Measurements from ENCODE around the gene SLC12A3. TPM values are rescaled to one million over a fixed set of nuclear protein-coding genes. Genes with fewer than 3 reads are reported as not detected.

The SLC12A3 gene
- total and polyA plus RNA-seq, 2 of the 8 experiments (the other 6 are each of a cell fraction or from before 2014, with no cell fraction given): not detected

MicroRNAs encoded within 50 kb of the gene (microRNA counts, 767-probe panel; counts per million panel counts)
- 879 counts per million, percentile 95 among the panel's probes with 10 or more counts for microRNA hsa-miR-138-5p

Small RNAs within 50 kb of the gene (microRNA-seq; reads per million reads assigned to microRNA genes)
- gene MIR138-2 (ENCODE audit: borderline microRNAs expressed in 2 of 2, borderline number of aligned reads in 2 of 2, borderline replicate concordance in 1 of 2) (10.8 to 16.9 reads per million in 2 experiments), gene MIR6863 (ENCODE audit: borderline microRNAs expressed in 2 of 2, borderline number of aligned reads in 2 of 2, borderline replicate concordance in 1 of 2) (0 reads per million in 2 experiments)

Small RNAs within 50 kb of the gene (small RNA-seq; reads per million reads assigned to genes)
- gene MIR138-2 (ENCODE audit: insufficient read depth): 11.1 reads per million, percentile 84 among the genes with 10 or more reads in this experiment

Other genes with a start within 250 kb of the SLC12A3 start
- 3.5 and 7.9 TPM in 2 replicates for gene MT1E, start 239.4 kb upstream of the SLC12A3 start, total RNA-seq (2021; fragmentation: NEBNext Ultra II Directional; extraction: Animal tissue kit (Norgen Biotek cat#: 25700))
- 109 and 117 TPM in 2 replicates for gene MT1E, start 239.4 kb upstream of the SLC12A3 start, polyA plus RNA-seq (2011; rRNA removed)
- gene MT1M, start 232.5 kb upstream of the SLC12A3 start, total RNA-seq (2021; fragmentation: NEBNext Ultra II Directional; extraction: Animal tissue kit (Norgen Biotek cat#: 25700)): not detected in 2 replicates
- gene MT1M, start 232.5 kb upstream of the SLC12A3 start, polyA plus RNA-seq (2011; rRNA removed): 1.7 and 2.1 TPM in 2 replicates
- not detected in 2 replicates for gene MT1A, start 226.5 kb upstream of the SLC12A3 start, total RNA-seq (2021; fragmentation: NEBNext Ultra II Directional; extraction: Animal tissue kit (Norgen Biotek cat#: 25700))
- gene MT1A, start 226.5 kb upstream of the SLC12A3 start, polyA plus RNA-seq (2011; rRNA removed): not detected in 2 replicates
- gene MT1B, start 213.3 kb upstream of the SLC12A3 start, total RNA-seq (2021; fragmentation: NEBNext Ultra II Directional; extraction: Animal tissue kit (Norgen Biotek cat#: 25700)): not detected in 2 replicates
- not detected in 2 replicates for gene MT1B, start 213.3 kb upstream of the SLC12A3 start, polyA plus RNA-seq (2011; rRNA removed)
- 5.2 and 5.9 TPM in 2 replicates for gene MT1F, start 207.2 kb upstream of the SLC12A3 start, total RNA-seq (2021; fragmentation: NEBNext Ultra II Directional; extraction: Animal tissue kit (Norgen Biotek cat#: 25700))
- 20.8 and 28.2 TPM in 2 replicates for gene MT1F, start 207.2 kb upstream of the SLC12A3 start, polyA plus RNA-seq (2011; rRNA removed)
- gene MT1G, start 197.1 kb upstream of the SLC12A3 start, total RNA-seq (2021; fragmentation: NEBNext Ultra II Directional; extraction: Animal tissue kit (Norgen Biotek cat#: 25700)): 17.7 and 19.7 TPM in 2 replicates
- gene MT1G, start 197.1 kb upstream of the SLC12A3 start, polyA plus RNA-seq (2011; rRNA removed): 515 and 909 TPM in 2 replicates
- 11.9 and 12.6 TPM in 2 replicates for gene MT1H, start 195.4 kb upstream of the SLC12A3 start, total RNA-seq (2021; fragmentation: NEBNext Ultra II Directional; extraction: Animal tissue kit (Norgen Biotek cat#: 25700))
- 95.7 and 127 TPM in 2 replicates for gene MT1H, start 195.4 kb upstream of the SLC12A3 start, polyA plus RNA-seq (2011; rRNA removed)
- 52.4 and 64.5 TPM in 2 replicates for gene MT1X, start 182.7 kb upstream of the SLC12A3 start, total RNA-seq (2021; fragmentation: NEBNext Ultra II Directional; extraction: Animal tissue kit (Norgen Biotek cat#: 25700))
- gene MT1X, start 182.7 kb upstream of the SLC12A3 start, polyA plus RNA-seq (2011; rRNA removed): 1,060 and 1,247 TPM in 2 replicates
- gene NUP93, start 135.1 kb upstream of the SLC12A3 start, total RNA-seq (2021; fragmentation: NEBNext Ultra II Directional; extraction: Animal tissue kit (Norgen Biotek cat#: 25700)): 180 and 201 TPM in 2 replicates
- gene NUP93, start 135.1 kb upstream of the SLC12A3 start, polyA plus RNA-seq (2011; rRNA removed): 147 and 162 TPM in 2 replicates
- 34.7 and 35.6 TPM in 2 replicates for gene HERPUD1, start 66.9 kb downstream of the SLC12A3 start, total RNA-seq (2021; fragmentation: NEBNext Ultra II Directional; extraction: Animal tissue kit (Norgen Biotek cat#: 25700))
- gene HERPUD1, start 66.9 kb downstream of the SLC12A3 start, polyA plus RNA-seq (2011; rRNA removed): 17.5 and 23.3 TPM in 2 replicates
- gene CETP, start 96.7 kb downstream of the SLC12A3 start, total RNA-seq (2021; fragmentation: NEBNext Ultra II Directional; extraction: Animal tissue kit (Norgen Biotek cat#: 25700)): not detected in 2 replicates
- not detected in 2 replicates for gene CETP, start 96.7 kb downstream of the SLC12A3 start, polyA plus RNA-seq (2011; rRNA removed)
- gene NLRC5, start 124.3 kb downstream of the SLC12A3 start, total RNA-seq (2021; fragmentation: NEBNext Ultra II Directional; extraction: Animal tissue kit (Norgen Biotek cat#: 25700)): 2.8 and 3.2 TPM in 2 replicates
- gene NLRC5, start 124.3 kb downstream of the SLC12A3 start, polyA plus RNA-seq (2011; rRNA removed): 2.0 and 2.2 TPM in 2 replicates
- 10.6 and 11.6 TPM in 2 replicates for gene CPNE2, start 227.4 kb downstream of the SLC12A3 start, total RNA-seq (2021; fragmentation: NEBNext Ultra II Directional; extraction: Animal tissue kit (Norgen Biotek cat#: 25700))
- 38.0 and 39.5 TPM in 2 replicates for gene CPNE2, start 227.4 kb downstream of the SLC12A3 start, polyA plus RNA-seq (2011; rRNA removed)

Measured in H1 (cell line).